K562 (cell line): ENCODE results near the gene GRM5. TPM values are rescaled to one million over a fixed set of nuclear protein-coding genes. Genes with fewer than 3 reads are reported as not detected.

Source experiments
- ATAC-seq: fragments of 200-7000 bp; cut with Tn5 transposase; 3 replicates; pipeline ENCODE4 v1.9.1; 2020; ENCODE audit warnings: moderate library complexity
- BruUV-seq: library from RNA; stranded (reverse); fragments of 400-500 nt; replicated peaks from 2 replicates; lab custom pipeline; 2021; lab: Mats Ljungman, UMichigan
- CTCF ChIA-PET: fragments of 300-600 bp; formaldehyde crosslinking; extraction: SDS; loops from one replicate; lab custom pipeline; 2021; ENCODE audit warnings: low intra/inter-chr PET ratio; lab: Yijun Ruan, JAX
- POLR2A ChIA-PET: fragments of 300-600, 350-650 bp; sonication (Branson Sonifier 250); formaldehyde crosslinking; extraction: SDS; loops from one replicate; lab custom pipeline; 2021; ENCODE audit warnings: antibody characterized with exemption, inconsistent platforms; lab: Yijun Ruan, JAX
- DNase-seq, 4 experiments: peaks; one replicate each; pipeline versions ENCODE4 v3.0.0 to v3.0.0-alpha.2; 2011 to 2018; ENCODE audit warnings: low spot score in 3 of 4, mixed read lengths in 3 of 4; ENCODE audit errors: extremely low read depth in 1 of 4
- FAIRE-seq: peaks from 2 replicates; lab custom pipeline; 2011; peaks lifted over from hg19 to GRCh38; lab: Jason Lieb, UNC
- H2AFZ ChIP-seq: 2 replicates; pipeline ENCODE4 v1.6.0; 2011; ENCODE audit warnings: low read depth, low read length, control low read depth, inconsistent platforms
- H3K27ac ChIP-seq: fragments of 200-600 bp; 3 replicates; pipeline ENCODE4 v1.8.0; 2011; ENCODE audit warnings: low read depth, mild to moderate bottlenecking, control low read depth, inconsistent platforms, low read length, moderate library complexity, mixed read lengths; ENCODE audit errors: extremely low read depth
- H3K27me3 ChIP-seq, 2 experiments: fragments of 300-600 bp in 1 of 2; 2 replicates in 1 of 2; 3 replicates in 1 of 2; pipeline versions ENCODE4 v1.6.0 to v1.8.0; 2011; ENCODE audit warnings: inconsistent platforms in 2 of 2, low read length in 2 of 2, mild to moderate bottlenecking in 1 of 2, mixed read lengths in 1 of 2, moderate library complexity in 1 of 2; ENCODE audit not compliant: control insufficient read depth in 2 of 2, insufficient read depth in 2 of 2
- H3K36me3 ChIP-seq: fragments of 300-600 bp; 3 replicates; pipeline ENCODE4 v1.8.0; 2011; ENCODE audit warnings: mild to moderate bottlenecking, low read length, inconsistent platforms; ENCODE audit not compliant: control insufficient read depth, insufficient read depth
- H3K4me1 ChIP-seq, 2 experiments: fragments of 200-600 bp in 1 of 2; replicated peaks in 1 of 2; 2 replicates in 1 of 2; 3 replicates in 1 of 2; pipeline versions ENCODE4 v1.5.1 to v1.8.0; 2011; ENCODE audit warnings: inconsistent platforms in 2 of 2, low read length in 2 of 2, mild to moderate bottlenecking in 1 of 2, mixed read lengths in 1 of 2, moderate library complexity in 1 of 2; ENCODE audit not compliant: control insufficient read depth in 2 of 2, insufficient read depth in 2 of 2
- H3K4me2 ChIP-seq: 2 replicates; pipeline ENCODE4 v1.6.1; 2011; ENCODE audit warnings: low read length, control low read depth, inconsistent platforms, mixed read lengths; ENCODE audit not compliant: insufficient read depth
- H3K4me3 ChIP-seq: fragments of 200-600 bp; sonication (generic), shearing (Covaris generic); 2 replicates; pipeline ENCODE4 v1.5.1; 2016; ENCODE audit warnings: control low read depth, inconsistent platforms
- H3K79me2 ChIP-seq: fragments of 200-600 bp; 3 replicates; pipeline ENCODE4 v1.8.0; 2011; ENCODE audit warnings: low read length, inconsistent platforms; ENCODE audit not compliant: control insufficient read depth, insufficient read depth
- H3K9ac ChIP-seq, 2 experiments: 2 replicates each; pipeline versions ENCODE4 v1.6.0 to v1.6.1; 2011; ENCODE audit warnings: low read depth in 2 of 2, low read length in 2 of 2, control low read depth in 1 of 2, inconsistent platforms in 1 of 2, mild to moderate bottlenecking in 1 of 2, mixed read lengths in 1 of 2; ENCODE audit not compliant: insufficient read depth in 1 of 2
- H3K9me1 ChIP-seq: one replicate; pipeline ENCODE4 v1.6.0; 2011; ENCODE audit warnings: inconsistent platforms, mild to moderate bottlenecking, low read length, moderate library complexity; ENCODE audit not compliant: control insufficient read depth, insufficient read depth
- H3K9me3 ChIP-seq: replicated peaks from 2 replicates; pipeline ENCODE4 v1.5.1; 2011; ENCODE audit warnings: low read depth, low read length, inconsistent platforms; ENCODE audit not compliant: control insufficient read depth, insufficient read depth
- H4K20me1 ChIP-seq: replicated peaks from 2 replicates; pipeline ENCODE4 v1.6.1; 2011; ENCODE audit warnings: low read length, inconsistent platforms, mixed read lengths; ENCODE audit not compliant: control insufficient read depth, insufficient read depth
- FOS ChIP-seq: IDR thresholded peaks from 3 replicates; pipeline ENCODE4 v1.6.1; 2011; ENCODE audit not compliant: insufficient read length; ENCODE audit errors: extremely low read depth
- HIVEP1 ChIP-seq: fragments of 250-450 bp; sonication (Bioruptor Pico); IDR thresholded peaks from 2 replicates; pipeline ENCODE4 v1.4.0; 2020; ENCODE audit warnings: mild to moderate bottlenecking
- MBD1 ChIP-seq: fragments of 250-450 bp; sonication (Bioruptor Pico); IDR thresholded peaks from 2 replicates; pipeline ENCODE4 v1.8.0; 2022; ENCODE audit warnings: inconsistent platforms
- NFXL1 ChIP-seq: fragments of 450-650 bp; formaldehyde crosslinking; IDR thresholded peaks from 2 replicates; pipeline ENCODE4 v1.4.0; 2021; ENCODE audit warnings: mild to moderate bottlenecking
- PRPF4 ChIP-seq: fragments of 200-400 bp; formaldehyde crosslinking; IDR thresholded peaks from one replicate; pipeline ENCODE4 v1.6.1; 2017; ENCODE audit warnings: low read length, low read depth, mild to moderate bottlenecking; ENCODE audit not compliant: insufficient read depth, poor library complexity, severe bottlenecking
- ZNF76 ChIP-seq: fragments of 250-450 bp; sonication (Bioruptor Pico); IDR thresholded peaks from 2 replicates; pipeline ENCODE4 v1.4.0; 2020; ENCODE audit warnings: mild to moderate bottlenecking, moderate library complexity, borderline replicate concordance
- WGBS: fragments of 100-300 bp; shearing (Covaris generic); methylation state at CpG from one replicate; pipeline ENCODE4 v1.1.6; 2016; ENCODE audit warnings: low coverage, mixed read lengths; ENCODE audit not compliant: insufficient coverage; ENCODE audit errors: missing lambda C conversion rate; 5-methylcytosine and 5-hydroxymethylcytosine counted together
- in situ Hi-C: fragments of 300-500 bp; cut with MboI; formaldehyde crosslinking; loops from 4 replicates; pipeline ENCODE4 v1.15.0; 2018; ENCODE audit warnings: inconsistent platforms, mixed read lengths
- intact Hi-C: fragments of 100-400 bp; cut with micrococcal nuclease; formaldehyde crosslinking; loops from 2 replicates; pipeline ENCODE4 v1.14.2; 2022
- polyA plus RNA-seq, 8 experiments: library from polyadenylated mRNA; depleted of rRNA in 4 of 8; stranded (reverse) in 5 of 8; unstranded in 3 of 8; fragments of >200 nt; fragmentation: Nextera tagmentation in 2 of 8; fragmentation: Illumina TruSeq in 1 of 8; extraction: Ambion mirVana in 2 of 8; extraction: Trizol in 1 of 8; gene quantifications; 2 replicates each; pipeline versions ENCODE4 v1.2.1 to v1.2.3, GENCODE V29; 2011 to 2014; ENCODE audit warnings: inconsistent platforms in 1 of 8, missing spikeins in 1 of 8
- total RNA-seq, 7 experiments: library from RNA; depleted of rRNA in 6 of 7; stranded (reverse); fragments of >200 nt in 6 of 7; fragmentation: Illumina TruSeq in 2 of 7; extraction: Trizol in 2 of 7; gene quantifications; 2 replicates each; pipeline versions ENCODE4 v1.2.1 to v1.2.3, GENCODE V29; 2011 to 2021; ENCODE audit warnings: low replicate concordance in 1 of 7

GRM5 gene
- total and polyA plus RNA-seq, 9 of the 15 experiments (the other 6 are each of a cell fraction or from before 2014, with no cell fraction given), result not detected

GRCh38 chr11:88806410-88806809 is 259.4 kb downstream of the GRM5 start:
- H4K20me1 ChIP-seq, result no peaks in the 10 kb centered on the region
- DNase-seq (no peak), ATAC-seq (no peak), FAIRE-seq (no peak)
- ChIA-PET CTCF (no interaction called here), POLR2A (no interaction called here)
- in situ Hi-C loops, result no loop called here
- H2AFZ ChIP-seq, result no peak overlapping the region
- no peak overlapping the region for H3K9ac ChIP-seq
- no peaks in the 10 kb centered on the region for H3K36me3 ChIP-seq
- H3K27me3 ChIP-seq, result no peaks in the 10 kb centered on the region
- 0% methylated on average over 1 of the region's 1 CpG for WGBS
- H3K4me3 ChIP-seq, result no peak overlapping the region
- no peak overlapping the region for H3K27ac ChIP-seq
- no peaks in the 10 kb centered on the region for H3K9me3 ChIP-seq
- no peak overlapping the region for H3K4me2 ChIP-seq
- no TSS peak for BruUV-seq
- H3K79me2 ChIP-seq, result no peaks in the 10 kb centered on the region
- intact Hi-C loops, result no loop called here
- no peaks in the 10 kb centered on the region for H3K4me1 ChIP-seq
- TF ChIP-seq HIVEP1, result no peak
- no peak for TF ChIP-seq PRPF4
- TF ChIP-seq NFXL1 (CRISPR knock-in tag), result no peak
- TF ChIP-seq MBD1 (CRISPR knock-in tag), result no peak
- no peak for TF ChIP-seq FOS
- no peak for TF ChIP-seq ZNF76 (CRISPR knock-in tag)
- H3K9me1 ChIP-seq, result no peaks in the 10 kb centered on the region
